Measurements from ENCODE around the gene IGSF23.

The IGSF23 gene

DNA sequence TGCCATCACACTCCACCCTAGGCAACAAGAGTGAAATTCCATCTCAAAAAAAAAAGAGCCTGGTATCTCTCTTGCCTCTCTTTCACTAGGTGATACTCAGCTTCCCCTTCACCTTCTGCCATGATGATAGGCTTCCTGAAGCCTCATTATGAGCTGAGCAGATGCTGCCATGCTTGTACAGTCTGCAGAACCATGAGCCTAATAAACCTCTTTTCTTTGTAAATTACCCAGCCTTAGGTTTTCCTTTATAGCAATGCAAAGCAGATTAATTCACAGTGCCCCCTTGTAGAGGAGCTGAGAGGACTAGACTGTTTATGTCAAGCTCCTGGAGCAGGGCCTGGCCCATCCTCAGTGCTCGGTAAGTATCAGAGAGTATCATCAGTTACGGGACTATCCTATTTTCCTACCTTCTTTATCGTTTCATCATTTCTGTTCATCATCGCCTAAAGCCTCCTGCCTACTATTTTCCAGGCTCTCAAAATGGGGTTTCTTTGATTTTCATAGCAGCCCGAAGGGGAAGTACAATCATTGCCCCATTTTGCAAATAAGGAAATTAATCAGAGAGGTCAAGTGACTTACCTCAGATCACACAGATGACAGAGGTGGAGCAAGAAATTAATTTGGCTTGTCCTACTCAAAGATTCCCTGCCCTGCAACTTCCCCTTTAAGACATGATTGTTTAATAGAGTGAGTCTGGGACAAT is 33.5 kb upstream of the IGSF23 start:
- Histone ChIP-seq H3K79me2 (no peaks in the 10 kb centered on the region), H3K4me2 (ENCODE audit: low read length) (no peak overlapping the region), H3K36me3 (ENCODE audit: control insufficient read depth, insufficient read depth, low read length) (no peaks in the 10 kb centered on the region), H3K27ac (no peak overlapping the region), H3K9me3 (ENCODE audit: control insufficient read depth, low read length) (no peaks in the 10 kb centered on the region), H3K4me1 (no peaks in the 10 kb centered on the region), H3K4me3 (ENCODE audit: low read depth, low read length) (no peak overlapping the region), H3K9ac (no peak overlapping the region), H3K27me3 (ENCODE audit: control insufficient read depth, insufficient read depth, low read length) (no peaks in the 10 kb centered on the region), H2AFZ (no peak overlapping the region)
- TF ChIP-seq, protein P1, sequence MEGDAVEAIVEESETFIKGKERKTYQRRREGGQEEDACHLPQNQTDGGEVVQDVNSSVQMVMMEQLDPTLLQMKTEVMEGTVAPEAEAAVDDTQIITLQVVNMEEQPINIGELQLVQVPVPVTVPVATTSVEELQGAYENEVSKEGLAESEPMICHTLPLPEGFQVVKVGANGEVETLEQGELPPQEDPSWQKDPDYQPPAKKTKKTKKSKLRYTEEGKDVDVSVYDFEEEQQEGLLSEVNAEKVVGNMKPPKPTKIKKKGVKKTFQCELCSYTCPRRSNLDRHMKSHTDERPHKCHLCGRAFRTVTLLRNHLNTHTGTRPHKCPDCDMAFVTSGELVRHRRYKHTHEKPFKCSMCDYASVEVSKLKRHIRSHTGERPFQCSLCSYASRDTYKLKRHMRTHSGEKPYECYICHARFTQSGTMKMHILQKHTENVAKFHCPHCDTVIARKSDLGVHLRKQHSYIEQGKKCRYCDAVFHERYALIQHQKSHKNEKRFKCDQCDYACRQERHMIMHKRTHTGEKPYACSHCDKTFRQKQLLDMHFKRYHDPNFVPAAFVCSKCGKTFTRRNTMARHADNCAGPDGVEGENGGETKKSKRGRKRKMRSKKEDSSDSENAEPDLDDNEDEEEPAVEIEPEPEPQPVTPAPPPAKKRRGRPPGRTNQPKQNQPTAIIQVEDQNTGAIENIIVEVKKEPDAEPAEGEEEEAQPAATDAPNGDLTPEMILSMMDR (IDR thresholded peaks at IDR 0.05) = no peak

DNA sequence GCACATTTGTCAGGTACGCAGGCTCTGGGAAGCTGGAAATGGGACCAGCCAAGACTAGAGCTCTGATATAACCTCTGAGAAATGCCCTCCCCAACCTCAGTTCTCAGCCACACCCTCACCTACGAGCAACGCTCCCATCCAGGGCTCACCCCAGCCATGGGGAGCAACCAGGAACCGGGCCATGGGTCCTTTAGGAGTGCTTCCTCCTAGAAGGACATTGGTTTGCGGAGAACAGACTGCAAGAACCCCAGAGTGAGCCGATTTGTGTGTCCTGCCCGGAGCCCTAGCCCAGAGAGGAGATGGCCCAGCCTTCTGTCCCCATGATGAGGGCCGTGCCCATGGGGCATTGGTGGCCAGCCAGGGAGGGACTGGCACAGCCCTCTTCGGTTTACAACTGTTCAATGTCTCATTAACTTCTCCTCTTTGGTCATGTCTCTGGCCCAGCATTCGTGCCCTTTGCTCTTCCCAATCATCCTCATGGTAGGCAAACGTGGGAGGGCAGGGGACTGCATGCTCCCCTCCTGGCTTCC is 32.9 kb upstream of the IGSF23 start:
- no peaks in the 10 kb centered on the region for H3K9me3 ChIP-seq (ENCODE audit: control insufficient read depth, low read length)
- H3K4me1 ChIP-seq = no peaks in the 10 kb centered on the region
- no peak overlapping the region for H2AFZ ChIP-seq
- no peak overlapping the region for H3K4me2 ChIP-seq (ENCODE audit: low read length)
- no peaks in the 10 kb centered on the region for H3K36me3 ChIP-seq (ENCODE audit: control insufficient read depth, insufficient read depth, low read length)
- TF ChIP-seq, protein P1 (IDR thresholded peaks at IDR 0.05) = no peak
- no peaks in the 10 kb centered on the region for H3K27me3 ChIP-seq (ENCODE audit: control insufficient read depth, insufficient read depth, low read length)
- no peak overlapping the region for H3K9ac ChIP-seq
- H3K27ac ChIP-seq = no peak overlapping the region
- H3K4me3 ChIP-seq (ENCODE audit: low read depth, low read length) = no peak overlapping the region
- no peaks in the 10 kb centered on the region for H3K79me2 ChIP-seq

DNA sequence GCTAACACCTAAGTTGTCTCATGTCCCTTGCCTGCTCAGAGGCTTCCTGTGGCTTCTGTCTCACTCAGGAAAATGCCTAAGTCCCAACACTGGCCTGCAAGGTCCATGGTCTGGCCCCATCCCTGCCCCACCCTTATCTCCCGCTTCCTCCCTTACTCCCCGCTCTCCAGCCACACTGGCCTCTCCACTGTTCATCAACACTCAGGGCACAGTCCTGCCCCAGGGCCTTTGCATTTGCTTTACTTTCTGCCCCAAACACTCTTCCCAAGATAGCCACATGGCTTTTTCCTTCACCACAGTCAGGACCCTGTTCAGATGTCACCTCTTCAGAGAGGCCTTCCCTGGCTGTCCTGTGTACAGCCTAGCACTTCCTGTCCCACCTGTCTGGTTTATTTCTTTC is 32.1 kb upstream of the IGSF23 start:
- H3K79me2 ChIP-seq = no peaks in the 10 kb centered on the region
- TF ChIP-seq, protein P1 (IDR thresholded peaks at IDR 0.05) = no peak
- H2AFZ ChIP-seq = no peak overlapping the region
- H3K36me3 ChIP-seq (ENCODE audit: control insufficient read depth, insufficient read depth, low read length) = no peaks in the 10 kb centered on the region
- H3K4me2 ChIP-seq (ENCODE audit: low read length) = no peak overlapping the region
- no peak overlapping the region for H3K9ac ChIP-seq
- no peaks in the 10 kb centered on the region for H3K27me3 ChIP-seq (ENCODE audit: control insufficient read depth, insufficient read depth, low read length)
- no peak overlapping the region for H3K27ac ChIP-seq
- no peaks in the 10 kb centered on the region for H3K4me1 ChIP-seq
- no peak overlapping the region for H3K4me3 ChIP-seq (ENCODE audit: low read depth, low read length)
- no peaks in the 10 kb centered on the region for H3K9me3 ChIP-seq (ENCODE audit: control insufficient read depth, low read length)

DNA sequence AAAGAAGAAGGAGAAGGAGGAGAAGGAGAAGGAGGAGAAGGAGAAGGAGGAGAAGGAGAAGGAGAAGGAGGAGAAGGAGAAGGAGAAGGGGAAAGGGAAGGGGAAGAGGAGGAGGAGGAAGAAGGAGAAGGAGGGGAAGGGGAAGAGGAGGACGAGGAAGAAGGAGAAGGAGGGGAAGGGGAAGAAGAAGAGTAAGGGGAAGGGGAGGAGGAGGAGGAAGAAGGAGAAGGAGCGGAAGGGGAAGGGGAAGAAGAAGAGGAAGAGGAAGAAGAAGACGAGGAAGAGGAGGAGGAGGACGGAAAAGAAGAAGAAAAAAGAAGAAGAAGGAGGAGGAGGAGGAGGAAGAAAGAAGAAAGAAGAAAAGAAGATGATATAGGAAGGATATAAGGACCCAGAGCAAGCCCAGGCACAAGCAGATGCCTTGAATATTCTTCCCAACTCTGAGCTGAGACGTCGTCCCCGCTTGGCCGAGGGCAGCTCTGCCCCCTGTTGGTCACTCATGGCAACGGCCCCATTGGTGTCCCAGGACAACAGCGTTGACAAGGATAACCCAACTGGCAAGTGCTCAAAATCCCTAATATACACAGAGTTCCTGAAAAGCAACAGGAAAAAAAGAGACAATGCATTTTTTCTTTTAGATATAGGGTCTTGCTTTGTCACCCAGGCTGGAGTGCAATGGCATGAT is 30.6 kb upstream of the IGSF23 start:
- no peak overlapping the region for H3K9ac ChIP-seq
- no peaks in the 10 kb centered on the region for H3K9me3 ChIP-seq (ENCODE audit: control insufficient read depth, low read length)

More for the DNA sequence above, 30.6 kb upstream of the IGSF23 start:
- Histone ChIP-seq H3K79me2 (no peaks in the 10 kb centered on the region), H2AFZ (no peak overlapping the region), H3K27ac (no peak overlapping the region), H3K4me2 (ENCODE audit: low read length) (no peak overlapping the region), H3K27me3 (ENCODE audit: control insufficient read depth, insufficient read depth, low read length) (no peaks in the 10 kb centered on the region), H3K4me3 (ENCODE audit: low read depth, low read length) (no peak overlapping the region), H3K36me3 (ENCODE audit: control insufficient read depth, insufficient read depth, low read length) (no peaks in the 10 kb centered on the region), H3K4me1 (no peaks in the 10 kb centered on the region)
- TF ChIP-seq, protein P1 (IDR thresholded peaks at IDR 0.05) = no peak

Measured in parathyroid adenoma (tissue), 2 donors.